Skin of body (tissue), 2 donors: ENCODE results near the gene PER2. TPM values are rescaled to one million over a fixed set of nuclear protein-coding genes. Genes with fewer than 3 reads are reported as not detected.
A peak's percentile ranks its signal among the peaks of the same experiment; 100 is the strongest.
"Not testable (repeated sequence)": the region's sequence is repeated elsewhere in the genome, so short reads cannot be mapped to it uniquely, and the experiment has no call there.

ENCODE experiments used
- DNase-seq: peaks from one replicate; lab custom pipeline; 2025; lab: John Stamatoyannopoulos, UW
- total RNA-seq: library from RNA; depleted of rRNA; stranded (reverse); fragments of >200 nt; gene quantifications from one replicate; pipeline ENCODE4 v1.2.3, GENCODE V29; 2014

Gene PER2
- total RNA-seq, 1 donor from 2014 or later: 14.0 TPM

DNA sequence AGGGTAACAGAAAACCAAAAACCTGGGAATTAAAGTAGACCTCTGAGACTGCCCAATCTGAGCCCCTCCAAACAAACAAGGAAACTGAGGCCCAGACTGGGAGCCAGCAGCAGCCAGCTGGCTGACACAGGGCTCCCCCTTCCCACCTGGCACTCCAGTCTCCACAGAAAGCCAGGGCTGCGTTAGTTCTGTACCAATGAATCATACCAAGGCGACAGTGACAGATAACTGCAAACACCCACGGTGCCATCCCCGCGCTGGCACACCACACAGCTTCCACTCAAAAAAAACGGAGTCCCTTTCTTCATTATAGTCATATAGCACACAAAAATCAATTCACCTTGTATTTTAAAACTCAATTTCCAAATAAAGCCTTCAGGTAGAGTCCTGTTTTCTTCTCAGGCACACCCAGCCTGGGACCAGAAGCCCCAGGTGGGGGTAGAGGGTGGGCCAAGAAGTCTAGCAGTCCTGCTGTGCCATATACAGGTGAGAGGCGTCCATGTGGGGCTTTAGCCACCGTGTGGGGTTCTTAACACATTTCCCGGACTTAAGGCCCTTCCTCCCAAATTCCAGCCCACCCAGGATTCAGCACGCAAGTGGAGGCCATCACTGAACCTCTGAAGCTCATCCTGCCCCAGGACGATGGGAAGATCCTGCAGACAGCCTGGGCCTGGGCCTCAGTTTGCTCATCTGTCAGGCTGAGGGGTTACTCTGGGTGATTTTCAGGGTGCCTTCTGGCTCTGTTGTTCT lies 1.2 kb downstream of the PER2 start:
- no peak for DNase-seq

DNA sequence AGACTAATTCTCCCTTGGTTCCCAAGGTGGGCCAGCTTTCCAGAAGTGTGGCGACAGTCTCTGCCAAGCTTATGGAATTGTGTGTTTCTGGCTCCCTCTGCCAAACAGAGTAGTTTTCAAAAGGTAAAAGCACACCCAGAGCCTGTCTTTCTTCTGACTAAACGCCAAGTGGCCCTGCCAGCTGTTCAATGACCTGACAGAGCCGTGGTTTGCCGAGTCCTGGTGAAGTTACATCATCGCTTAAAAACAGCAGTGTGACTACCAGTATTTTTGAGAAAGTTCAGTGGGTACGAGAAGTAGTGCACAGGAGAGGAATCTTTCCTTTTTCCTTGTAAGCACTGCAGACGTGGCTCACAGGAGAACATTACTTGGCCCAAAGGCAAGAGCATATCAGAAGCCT lies 1.9 kb downstream of the PER2 start:
- DNase-seq: peak; percentile 19

GRCh38 chr2:238286095-238286494 lies 2.3 kb downstream of the PER2 start:
- DNase-seq: no peak

DNA sequence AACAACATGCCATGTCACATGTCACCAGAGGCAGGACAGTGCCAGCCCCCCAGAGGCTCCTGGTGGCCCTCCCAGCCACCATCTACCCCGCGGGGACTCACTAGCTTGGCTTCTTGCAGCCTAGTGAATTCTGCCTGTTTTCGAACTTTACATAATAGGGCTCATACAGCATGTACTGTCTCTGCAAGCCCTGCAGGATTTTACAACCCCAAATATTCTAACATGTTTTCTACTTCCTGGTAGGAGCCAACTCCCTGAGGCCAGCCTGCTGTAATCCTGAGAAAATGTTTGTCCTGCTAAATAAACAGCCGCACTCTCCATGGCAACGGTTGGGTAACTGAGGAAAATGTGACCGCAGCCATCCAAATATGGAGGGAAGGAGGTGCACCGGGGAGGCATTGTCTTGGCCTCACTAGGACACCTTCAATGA lies 2.7 kb downstream of the PER2 start:
- peak; percentile 88 for DNase-seq

DNA sequence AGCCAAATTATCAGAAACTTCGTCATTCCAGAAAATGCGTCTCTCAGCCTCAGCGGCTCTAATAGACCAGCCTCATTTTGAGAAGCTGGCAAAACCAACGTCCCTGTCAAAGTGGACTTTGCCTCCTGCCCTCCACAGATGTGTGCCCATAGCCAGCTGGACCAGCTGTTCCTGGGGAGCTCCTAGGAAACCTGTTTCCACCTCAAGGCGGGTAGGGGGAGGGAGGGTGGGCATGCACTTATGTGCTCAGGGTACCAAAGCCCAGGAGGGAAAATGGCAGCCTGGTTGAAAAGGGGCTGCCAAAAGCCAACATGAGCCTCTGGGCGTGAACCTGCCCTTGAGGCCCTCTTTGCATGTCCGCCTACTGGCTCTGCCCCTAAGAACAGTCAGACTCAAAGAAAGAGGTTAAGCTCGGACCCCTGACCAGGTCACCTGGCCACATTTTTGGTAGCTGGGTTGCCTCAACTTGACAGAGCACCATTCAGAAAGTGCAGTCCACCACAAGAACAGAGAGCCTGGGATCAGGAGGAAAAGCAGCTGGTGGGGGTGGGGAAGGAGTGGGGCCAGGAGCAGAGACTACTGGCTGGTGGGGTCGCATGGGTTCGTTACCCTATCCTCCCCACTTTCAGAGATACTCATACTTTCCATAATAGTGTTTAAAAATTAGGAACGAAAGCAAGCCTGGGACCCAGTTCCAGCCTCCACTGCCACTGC lies 3.5 kb downstream of the PER2 start:
- DNase-seq: no peak

DNA sequence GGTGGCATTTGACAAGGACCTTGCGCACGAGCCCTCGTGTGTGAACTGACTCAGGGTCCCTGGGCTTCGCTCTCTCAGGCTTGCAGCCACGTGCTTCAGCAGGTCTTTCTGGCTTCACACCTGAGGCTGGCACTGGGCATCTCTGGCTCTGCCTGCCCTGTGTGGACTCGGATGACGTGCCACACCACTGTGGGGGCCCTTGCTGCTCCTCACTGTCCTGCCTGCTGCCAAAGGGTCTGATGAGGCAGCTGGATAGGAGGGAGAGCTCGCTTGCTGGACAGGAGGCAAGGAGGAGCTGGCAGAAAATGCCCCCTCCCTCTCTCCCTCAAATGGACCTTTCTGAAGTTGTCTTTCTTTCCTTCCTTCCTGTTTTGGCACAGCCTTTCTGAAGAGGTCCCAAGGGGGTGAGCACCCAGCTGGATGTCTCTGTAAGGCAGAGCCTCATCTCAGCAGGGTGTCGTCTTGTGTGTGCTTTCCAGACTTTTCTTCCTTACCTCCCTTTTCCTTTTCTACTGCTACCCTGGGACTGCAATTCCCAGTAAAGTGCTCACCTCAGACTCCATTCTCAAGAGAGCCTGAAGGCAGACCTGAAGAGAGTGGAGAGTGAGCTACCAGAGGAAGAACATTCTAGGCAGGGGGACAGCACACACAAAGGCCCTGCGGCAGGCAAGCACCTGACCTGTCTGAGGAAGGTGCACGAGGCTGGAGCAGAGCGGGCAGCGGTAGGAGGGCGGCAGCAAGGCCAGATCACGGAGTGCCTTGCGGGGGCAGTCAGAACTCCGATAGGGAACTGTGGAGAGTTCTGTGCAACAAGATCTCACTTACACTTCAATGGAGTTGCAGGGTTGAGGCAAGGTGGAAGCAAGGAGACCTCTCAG lies 5.3 kb downstream of the PER2 start:
- DNase-seq: no peak

- no peak for DNase-seq
Measured at GRCh38 chr2:238281826-238282480, 6.5 kb downstream of the PER2 start.

DNA sequence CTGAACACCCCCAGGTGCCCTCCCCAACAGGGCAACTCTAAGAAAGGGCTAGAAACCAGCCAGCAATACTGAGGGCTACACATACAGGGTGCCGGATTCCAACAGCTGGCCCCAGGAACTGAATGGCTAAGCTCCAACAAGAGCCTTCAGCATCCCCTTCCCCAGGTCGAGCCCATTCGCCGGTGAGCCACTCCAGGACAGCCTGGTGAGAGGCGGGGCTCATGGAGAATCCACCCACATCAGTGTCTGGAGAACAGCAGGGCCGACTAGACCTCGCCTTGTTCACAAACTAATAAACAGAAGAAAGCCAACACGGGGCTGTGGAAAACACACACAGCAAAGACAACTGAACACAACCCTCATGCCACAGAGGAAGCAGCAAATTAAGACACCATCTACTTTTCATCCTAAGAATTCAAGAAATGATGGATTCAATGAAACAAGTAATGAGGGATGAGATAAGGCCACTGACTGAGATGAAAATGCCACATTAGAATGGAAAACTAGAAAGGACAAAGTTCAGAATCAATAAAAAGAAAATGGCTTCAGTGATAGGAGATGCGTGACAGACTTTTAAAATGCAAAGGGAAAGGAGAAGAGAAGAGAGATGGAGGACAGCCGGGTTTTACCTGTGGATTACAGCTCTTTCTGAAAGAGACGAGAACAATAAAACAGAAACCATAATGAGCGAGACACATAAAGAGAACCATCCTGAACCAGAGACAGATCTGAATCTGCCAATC lies 8.2 kb downstream of the PER2 start:
- no peak for DNase-seq

DNA sequence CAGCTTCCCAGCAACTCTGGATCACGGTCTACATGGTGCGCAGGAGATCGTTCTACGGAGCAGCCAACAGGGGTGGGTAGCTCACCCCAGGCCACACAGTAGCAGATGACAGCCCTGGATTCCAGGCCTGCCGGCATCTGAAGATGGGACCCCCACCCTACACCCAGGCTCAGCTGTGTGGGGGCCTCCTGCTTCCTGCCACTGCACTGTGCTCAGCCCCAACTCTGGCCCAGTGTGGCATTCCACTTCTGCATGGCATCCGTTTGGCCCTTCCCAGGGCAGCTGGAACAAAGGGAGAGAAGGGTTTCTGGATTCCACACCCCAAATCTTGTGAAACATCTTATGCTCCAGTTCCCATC lies 9.1 kb downstream of the PER2 start:
- DNase-seq: no peak

DNA sequence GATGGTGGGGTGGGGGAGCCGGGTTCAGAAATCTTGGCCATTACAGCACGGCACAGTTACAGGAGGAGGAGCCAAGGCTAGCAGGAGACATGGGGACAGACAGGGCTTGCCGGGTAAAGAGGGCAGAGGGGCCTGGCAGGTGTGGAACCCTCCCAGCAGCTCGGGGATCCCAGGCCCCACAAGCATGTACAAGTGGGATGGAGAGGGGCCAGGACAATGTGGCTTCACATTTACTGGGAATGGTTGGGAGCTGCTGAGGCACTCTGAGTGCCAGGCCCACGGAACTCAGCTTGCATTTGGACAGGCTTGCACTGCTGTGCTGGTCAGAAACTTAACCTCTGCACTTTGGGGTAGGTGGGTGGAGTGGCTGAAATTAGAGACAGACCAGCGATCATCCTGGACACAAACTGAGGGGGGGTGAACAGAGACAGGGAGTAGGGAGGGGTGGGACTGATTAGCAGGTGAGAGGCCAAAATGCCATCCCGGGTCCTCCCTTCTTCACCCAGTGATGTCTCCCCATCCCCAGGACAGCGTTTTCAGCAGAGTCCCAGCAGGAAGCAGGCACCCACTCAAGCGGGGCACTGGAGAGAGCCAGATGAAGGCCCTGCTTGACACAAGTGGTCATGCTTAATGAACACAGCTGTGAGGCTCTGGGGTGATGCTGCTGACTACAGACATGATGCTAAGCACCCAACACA lies 9.6 kb downstream of the PER2 start:
- no peak for DNase-seq

GRCh38 chr2:238277695-238278094 lies 10.7 kb downstream of the PER2 start:
- DNase-seq: no peak

- no peak for DNase-seq
Measured at GRCh38 chr2:238274152-238274865, 14.1 kb downstream of the PER2 start.

GRCh38 chr2:238273433-238273832 lies 15.0 kb downstream of the PER2 start:
- not testable (repeated sequence) for DNase-seq

DNA sequence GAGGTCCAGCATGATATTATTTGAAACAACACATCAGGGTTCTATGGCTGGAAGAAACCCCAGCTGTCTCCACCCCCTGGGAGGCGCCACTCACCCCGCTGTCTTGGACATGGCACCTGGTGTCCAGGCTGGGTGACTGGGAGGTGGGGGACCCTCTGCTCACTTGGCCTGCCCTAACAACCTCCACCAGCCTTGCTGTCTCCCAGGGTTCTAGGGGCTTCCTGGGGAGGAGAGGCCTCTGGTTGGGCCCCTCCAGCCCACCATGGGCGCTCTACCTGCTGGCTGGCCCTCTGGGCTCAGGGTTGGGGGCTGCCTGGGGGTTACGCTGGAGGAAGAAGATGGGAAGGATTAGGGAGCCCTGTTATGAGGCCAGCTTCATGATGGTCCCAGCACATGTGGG lies 16.3 kb downstream of the PER2 start:
- DNase-seq: no peak

DNA sequence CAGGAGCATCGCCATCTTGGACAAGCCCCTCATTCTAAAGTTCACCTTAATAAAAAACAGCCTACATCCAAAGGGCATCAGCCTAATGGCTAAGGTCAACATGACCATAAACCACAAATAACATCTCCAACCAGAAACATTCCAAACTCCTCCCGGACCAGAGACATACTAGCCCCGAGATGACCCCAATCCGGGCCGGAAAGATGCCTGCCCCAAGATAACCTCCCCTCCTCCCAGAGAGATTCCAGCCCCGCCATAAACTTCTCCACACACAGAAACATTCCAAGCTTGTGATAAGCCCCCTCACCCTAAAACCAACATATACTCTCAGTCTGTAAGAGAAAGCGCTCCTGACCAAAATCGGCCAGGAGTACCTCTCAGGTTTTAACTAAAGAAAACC lies 16.7 kb downstream of the PER2 start:
- DNase-seq: not testable (repeated sequence)

DNA sequence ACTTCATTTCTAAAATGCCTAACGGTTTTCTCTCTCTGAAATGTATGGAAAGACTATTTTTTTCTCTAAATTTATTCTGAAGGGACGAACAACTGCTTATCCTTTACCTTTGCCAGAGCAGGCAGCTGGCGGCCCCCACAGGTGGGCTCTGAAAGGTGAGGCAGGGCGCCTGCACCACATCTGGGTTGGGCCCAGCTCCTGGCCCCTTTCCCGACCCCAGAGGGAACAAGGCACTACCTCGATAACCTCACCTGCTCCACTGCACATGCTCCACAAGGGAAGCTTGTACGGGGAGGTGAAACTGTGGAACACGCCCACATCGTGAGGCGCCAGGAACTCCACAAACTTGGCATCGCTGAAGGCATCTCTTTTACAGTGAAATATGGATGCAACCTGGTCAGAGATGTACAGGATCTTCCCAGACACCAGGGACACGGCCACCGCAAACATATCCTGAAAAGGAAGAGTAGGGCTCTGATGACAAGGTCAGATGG lies 17.3 kb downstream of the PER2 start:
- no peak for DNase-seq

DNA sequence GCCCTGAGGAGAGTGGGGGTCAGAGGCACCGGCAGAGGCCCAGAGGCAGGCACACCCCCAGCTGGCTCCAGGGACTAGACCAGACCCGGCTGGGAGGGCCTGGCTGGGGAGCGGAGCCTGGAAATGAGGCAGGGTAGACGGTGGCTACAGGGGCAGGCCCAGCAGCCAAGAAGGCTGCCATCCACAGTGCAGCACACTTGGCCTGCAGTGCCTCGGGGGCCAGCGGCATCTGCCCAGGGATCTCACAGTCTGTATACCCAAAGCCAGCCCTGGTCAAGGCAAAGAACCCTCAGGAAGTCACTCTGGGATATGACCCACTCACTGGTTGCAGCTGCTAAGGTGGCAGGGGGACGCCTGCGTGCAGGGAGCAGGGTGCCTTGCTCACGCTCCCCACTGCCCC lies 17.8 kb downstream of the PER2 start:
- no peak for DNase-seq

GRCh38 chr2:238269741-238270140 lies 18.7 kb downstream of the PER2 start:
- no peak for DNase-seq

DNA sequence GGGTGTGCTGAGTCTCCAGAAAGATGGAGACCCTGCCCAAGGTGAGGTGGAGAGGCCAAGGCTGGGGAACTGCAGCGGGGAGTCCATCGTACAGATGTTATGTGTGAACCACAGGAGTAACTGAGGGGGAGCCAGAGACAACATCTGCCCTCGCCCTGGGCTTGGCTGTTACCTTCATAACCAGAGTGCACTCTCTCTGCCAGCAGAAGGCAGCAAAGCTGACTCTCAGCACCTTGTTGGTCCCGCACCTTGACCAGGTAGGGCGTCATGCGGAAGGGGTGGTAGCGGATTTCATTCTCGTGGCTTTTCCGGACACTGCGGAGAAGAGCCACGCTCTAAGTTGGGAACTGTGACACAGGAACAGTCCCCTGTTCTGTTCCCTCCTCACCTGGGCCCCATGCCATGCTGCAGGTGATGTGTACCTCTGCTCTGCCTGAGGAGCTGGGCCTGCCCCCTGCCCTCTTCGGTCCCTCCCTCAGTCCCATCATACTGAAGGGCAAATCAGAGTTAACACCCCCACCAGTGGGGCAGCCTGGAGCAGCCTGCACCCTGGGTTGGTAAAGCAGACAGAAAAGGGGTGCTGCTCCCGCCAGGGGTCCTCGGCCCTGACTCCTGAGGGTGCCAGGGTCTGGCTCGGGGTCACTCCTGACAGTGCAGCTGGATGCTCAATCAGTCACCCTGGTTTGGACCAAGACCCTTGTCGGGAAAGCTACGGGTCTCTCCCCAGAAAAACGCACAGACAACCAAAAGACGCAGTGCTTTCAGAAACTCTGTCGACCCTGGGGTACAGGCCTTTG lies 20.3 kb downstream of the PER2 start:
- DNase-seq: no peak
